Thyroid gland (tissue), 4 donors: ENCODE measurements around the gene LRRC58.

ENCODE experiments used
- CTCF ChIP-seq, 6 experiments: fragments of 200-600 bp in 3 of 6; fragments of 450-650 bp in 3 of 6; sonication (generic) in 3 of 6; IDR thresholded peaks; one replicate each; pipeline ENCODE4 v1.5.1; 2016 to 2019; ENCODE audit warnings: antibody characterized with exemption in 6 of 6, mild to moderate bottlenecking in 2 of 6, inconsistent platforms in 1 of 6, moderate library complexity in 1 of 6
- POLR2A ChIP-seq, 2 donors: fragments of 450-650 bp; IDR thresholded peaks; one replicate each; pipeline ENCODE4 v1.6.1; 2017; ENCODE audit warnings: antibody characterized with exemption in 2 of 2, mild to moderate bottlenecking in 2 of 2, moderate library complexity in 1 of 2

DNA sequence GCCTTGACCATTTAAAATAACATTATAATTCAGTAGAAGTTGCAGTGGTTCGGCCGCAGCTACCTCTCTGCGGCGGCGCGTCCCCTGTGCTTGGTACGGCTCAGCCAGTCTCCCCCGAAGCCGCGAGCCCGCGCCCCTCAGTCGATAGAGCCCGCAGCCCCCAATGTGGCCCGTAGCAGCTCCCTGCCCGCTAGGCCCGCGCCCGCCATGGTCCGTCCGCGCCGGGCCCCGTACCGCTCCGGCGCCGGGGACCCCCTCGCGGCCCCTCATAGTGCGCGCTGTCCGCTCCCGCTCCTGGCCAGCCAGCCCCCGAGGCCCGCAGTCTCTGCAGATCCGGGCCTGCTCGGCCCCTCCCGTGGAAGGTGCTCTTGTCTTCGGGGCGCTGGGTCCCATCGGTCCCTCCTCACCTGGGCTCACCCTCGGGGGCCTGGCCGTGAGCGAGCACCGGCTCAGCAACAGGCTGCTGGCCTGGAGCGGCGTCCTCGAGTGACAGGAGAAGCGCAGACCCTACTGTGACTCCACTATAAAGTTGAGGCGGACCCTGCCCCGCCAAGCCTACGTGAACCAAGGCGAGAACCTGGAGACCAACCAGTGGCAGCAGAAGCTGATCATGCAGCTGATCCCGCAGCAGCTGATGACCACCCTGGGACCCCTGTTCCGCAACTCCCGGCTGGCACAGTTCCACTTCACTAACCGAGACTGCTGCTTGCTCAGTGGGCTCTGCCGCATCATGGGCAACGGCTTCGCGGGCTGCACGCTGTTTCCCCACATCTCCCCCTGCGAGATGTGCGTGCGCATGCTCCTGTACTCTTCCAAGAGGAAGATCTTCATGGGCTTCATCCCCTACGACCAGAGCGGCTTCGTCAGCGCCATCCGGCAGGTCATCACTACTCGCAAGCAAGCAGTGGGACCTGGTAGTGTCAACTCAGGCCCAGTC is 42.4 kb downstream of the LRRC58 start:
- TF ChIP-seq POLR2A (IDR thresholded peaks at IDR 0.05) (no peak), CTCF (IDR thresholded peaks at IDR 0.05) (no peak)
